ENCODE data around the gene GABPB1. TPM values are rescaled to one million over a fixed set of nuclear protein-coding genes. Genes with fewer than 3 reads are reported as not detected.

Gene GABPB1
- total and polyA plus RNA-seq, 2 of the 13 experiments (the other 11 are each of a cell fraction or from before 2014, with no cell fraction given) = 17.5 to 39.5 TPM

DNA sequence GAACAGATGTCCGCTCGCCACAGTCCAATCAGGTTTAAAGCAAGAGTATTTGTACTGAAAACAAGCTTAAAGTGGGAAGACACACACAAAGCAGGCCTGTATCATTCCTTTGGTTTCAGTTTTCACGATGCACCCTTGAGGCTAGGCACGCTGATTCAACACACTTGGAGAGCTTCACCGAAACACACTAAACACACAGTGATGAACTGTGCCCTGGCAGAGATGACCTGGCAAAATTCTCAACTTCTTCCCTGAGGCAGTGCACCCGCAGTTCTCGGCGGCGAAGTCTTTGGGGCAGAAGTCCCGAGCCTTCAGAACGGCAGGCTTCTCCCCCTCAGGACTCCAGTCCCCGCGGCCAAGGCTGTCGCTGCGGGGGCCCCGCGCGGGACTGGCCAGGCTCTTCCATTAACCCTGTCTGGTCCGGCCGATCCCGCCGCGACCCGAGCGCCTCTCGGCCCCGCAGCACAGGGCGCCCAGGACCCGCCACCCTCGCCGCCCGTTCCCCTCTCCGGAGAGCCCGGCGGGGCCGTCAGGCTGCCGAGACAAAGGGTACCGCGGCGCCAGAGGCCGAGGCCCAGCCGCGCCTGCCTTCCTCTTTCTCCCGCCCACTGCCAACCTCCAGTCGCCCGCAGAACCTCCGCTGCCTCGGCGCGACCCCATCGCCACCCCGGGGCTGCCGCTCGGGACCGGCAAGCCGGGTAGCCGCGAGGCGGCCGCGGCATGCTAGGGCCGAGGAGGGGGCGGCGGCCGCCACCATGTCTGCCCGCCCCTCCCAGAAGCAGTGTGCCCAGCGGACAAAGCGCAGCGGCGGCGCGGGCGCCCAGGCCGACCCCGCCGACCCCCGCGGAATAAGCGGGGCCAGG, 792 bp downstream of the GABPB1 start (continued):
- TF ChIP-seq KAT8 (CRISPR knock-in tag; IDR thresholded peaks at IDR 0.05) = peak; percentile 15; the same call in 1 of the 2 replicates
- TF ChIP-seq ZNF24 (IDR thresholded peaks at IDR 0.05) = no peak
- no peak for TF ChIP-seq POLR2AphosphoS2 (IDR thresholded peaks at IDR 0.05; ENCODE audit: low read depth, low read length)
- no peak; the same call in none of the 2 replicates for TF ChIP-seq ZNF747 (CRISPR knock-in tag; IDR thresholded peaks at IDR 0.05; ENCODE audit: borderline replicate concordance)
- TF ChIP-seq RXRA (CRISPR knock-in tag; IDR thresholded peaks at IDR 0.05) = peak; percentile 47; the same call in 1 of the 2 replicates
- no peak for TF ChIP-seq ZNF740 (CRISPR knock-in tag; IDR thresholded peaks at IDR 0.05)
- TF ChIP-seq ZNF343 (CRISPR knock-in tag; IDR thresholded peaks at IDR 0.05) = no peak
- no peak; the same call in 1 of the 2 replicates for TF ChIP-seq ARID5B (CRISPR knock-in tag; IDR thresholded peaks at IDR 0.05)
- no peak; the same call in 1 of the 2 replicates for TF ChIP-seq KLF6 (CRISPR knock-in tag; IDR thresholded peaks at IDR 0.05)
- TF ChIP-seq ELF4 (CRISPR knock-in tag; IDR thresholded peaks at IDR 0.05; ENCODE audit: borderline replicate concordance) = no peak
- TF ChIP-seq U2AF1 (optimal IDR thresholded peaks at IDR 0.05; ENCODE audit: low read depth, low read length) = peak; percentile 16
- peak; percentile 66; the same call in 1 of the 2 replicates for TF ChIP-seq HES4 (CRISPR knock-in tag; IDR thresholded peaks at IDR 0.05; ENCODE audit: borderline replicate concordance)
- no peak for TF ChIP-seq ZNF615 (CRISPR knock-in tag; IDR thresholded peaks at IDR 0.05; ENCODE audit: borderline replicate concordance)
- no peak for TF ChIP-seq PHF20 (CRISPR knock-in tag; IDR thresholded peaks at IDR 0.05)
- TF ChIP-seq EEA1 (CRISPR knock-in tag; IDR thresholded peaks at IDR 0.05; ENCODE audit: borderline replicate concordance) = no peak
- TF ChIP-seq NCOA1 (CRISPR knock-in tag; IDR thresholded peaks at IDR 0.05) = no peak
- TF ChIP-seq DBP (CRISPR knock-in tag; IDR thresholded peaks at IDR 0.05; ENCODE audit: not compliant biosample characterization) = no peak
- peak; percentile 57; the same call in 1 of the 2 replicates for TF ChIP-seq RELA (CRISPR knock-in tag; IDR thresholded peaks at IDR 0.05)
- no peak for TF ChIP-seq ZNF512 (CRISPR knock-in tag; IDR thresholded peaks at IDR 0.05)
- TF ChIP-seq JUNB (CRISPR knock-in tag; IDR thresholded peaks at IDR 0.05; ENCODE audit: borderline replicate concordance) = no peak
- no peak; the same call in 1 of the 2 replicates for TF ChIP-seq FOXJ3 (CRISPR knock-in tag; IDR thresholded peaks at IDR 0.05; ENCODE audit: borderline replicate concordance)
- peak; percentile 58; the same call in 1 of the 2 replicates for TF ChIP-seq ZBTB7A (CRISPR knock-in tag; IDR thresholded peaks at IDR 0.05)
- 0 out of 4 replicates have a peak, but pooled peaks have one; percentile 6 to 54 for TF ChIP-seq MAFK (conservative IDR thresholded peaks at IDR 0.05 in 1 of 2, IDR thresholded peaks at IDR 0.05 in 1 of 2; ENCODE audit: low read length in 2 of 2)

Data from HepG2 (cell line).